GM19467 (cell line): ENCODE data around the gene MYZAP.

ENCODE experiments used
- ATAC-seq: cut with Tn5 transposase; IDR thresholded peaks from one replicate; pipeline ENCODE4 v1.9.1; 2021; ENCODE audit warnings: mild to moderate bottlenecking, moderate library complexity; ENCODE audit not compliant: unreplicated experiment

Gene MYZAP

DNA sequence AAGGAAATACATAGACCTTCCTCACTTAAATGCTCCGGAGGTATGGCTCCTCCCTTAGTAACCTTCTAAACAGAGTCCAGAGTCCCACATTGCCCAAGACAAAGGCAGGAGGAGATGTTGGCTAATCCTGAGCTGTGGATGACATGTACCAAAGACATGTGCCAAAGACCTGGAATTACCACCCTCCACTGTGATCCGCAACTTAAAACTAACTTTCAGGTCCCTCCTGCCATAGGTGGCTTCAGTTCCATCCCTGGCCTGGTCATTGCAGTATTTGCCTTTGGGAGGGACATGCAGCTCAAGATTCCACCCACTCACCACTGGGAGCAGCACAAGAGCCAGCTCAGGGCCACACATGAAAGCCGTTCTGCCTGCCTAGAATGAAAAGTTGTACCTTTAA, 28.0 kb downstream of the MYZAP start:
- ATAC-seq: no peak

DNA sequence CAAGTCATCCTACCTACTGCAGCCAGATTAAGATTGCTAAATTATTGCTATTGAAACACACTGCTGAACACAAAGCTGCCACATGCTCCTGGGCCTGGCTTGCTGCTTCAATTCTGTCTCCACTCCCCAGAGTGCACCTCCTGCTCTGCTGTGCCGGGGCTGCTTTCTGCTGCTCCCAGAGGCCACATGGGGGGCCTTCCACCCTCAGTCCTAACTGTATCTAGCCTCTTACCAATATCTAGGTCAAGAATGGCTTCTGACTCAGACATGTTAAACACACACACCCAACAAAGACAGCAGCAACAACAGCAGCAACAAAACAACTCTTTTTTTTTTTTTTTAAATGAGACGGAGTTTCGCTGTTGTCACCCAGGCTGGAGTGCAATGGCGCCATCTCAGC, 33.0 kb downstream of the MYZAP start:
- ATAC-seq: no peak

DNA sequence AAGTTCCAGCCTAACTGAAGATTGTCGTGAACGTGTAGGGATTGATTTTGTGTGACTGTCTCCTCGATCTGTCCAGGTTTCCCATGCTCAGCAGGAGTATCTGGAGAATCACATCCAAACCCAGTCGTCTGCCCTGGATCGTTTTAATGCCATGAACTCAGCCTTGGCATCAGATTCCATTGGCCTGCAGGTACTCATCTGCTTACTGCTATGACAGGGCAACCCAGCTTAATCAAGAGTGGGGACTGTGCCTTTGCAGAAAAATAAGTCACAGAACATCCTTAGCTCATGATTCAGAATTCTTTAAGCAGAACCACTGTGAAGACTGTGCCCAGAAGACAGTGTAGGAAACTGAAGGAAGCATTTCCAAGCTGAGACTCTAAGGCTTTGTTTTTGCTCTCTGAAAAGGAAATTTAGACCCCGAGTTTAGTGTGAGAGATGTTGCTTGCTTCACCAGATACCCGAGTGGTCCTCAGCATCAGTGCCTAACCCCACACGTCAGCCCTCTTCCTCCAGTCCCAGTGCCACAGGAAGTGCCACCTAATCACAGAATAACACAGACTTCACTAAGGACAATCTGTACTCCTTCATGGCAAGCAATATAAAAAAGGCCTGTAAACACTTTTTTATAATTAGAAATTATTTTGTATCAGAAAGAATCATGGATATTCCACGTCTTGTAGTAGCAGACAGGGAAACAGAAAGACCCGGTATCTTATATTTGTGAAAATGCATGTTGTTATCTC, 34.2 kb downstream of the MYZAP start:
- ATAC-seq: no peak

DNA sequence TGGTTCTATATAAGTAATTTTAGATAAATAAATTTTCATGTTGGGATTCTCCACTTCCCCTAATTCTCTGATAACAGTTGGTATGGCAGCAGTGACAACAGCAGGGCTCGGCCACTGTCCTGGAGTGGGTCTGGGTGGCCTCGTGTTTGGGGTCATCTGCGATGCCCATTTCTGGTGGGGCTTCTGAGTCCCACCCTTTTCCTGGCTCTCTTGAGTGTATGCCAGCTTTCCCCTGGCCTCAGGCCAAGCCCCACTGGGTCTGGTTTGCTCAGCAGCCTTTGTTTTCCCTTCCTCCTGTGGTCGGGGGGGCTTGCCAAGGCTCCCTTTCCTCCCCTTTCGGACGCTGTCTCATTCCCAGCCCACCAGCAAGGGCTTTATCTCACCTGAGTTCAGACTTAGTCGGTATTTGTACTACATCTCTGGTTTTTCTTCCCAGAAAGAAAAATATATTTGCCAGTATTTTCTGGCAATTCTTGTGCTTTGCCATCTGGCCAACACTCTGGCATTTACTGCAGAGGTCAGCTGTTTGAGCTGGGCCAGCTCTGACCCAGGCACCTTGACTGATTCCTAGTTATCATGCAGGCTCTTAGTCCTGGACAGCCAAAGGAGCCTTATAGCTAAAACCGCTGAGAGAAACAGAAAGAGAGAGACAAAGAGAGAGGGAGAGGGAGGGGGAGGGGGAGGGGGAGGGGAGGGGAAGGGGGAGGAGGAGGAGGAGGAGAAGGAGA, 35.2 kb downstream of the MYZAP start:
- no peak for ATAC-seq

DNA sequence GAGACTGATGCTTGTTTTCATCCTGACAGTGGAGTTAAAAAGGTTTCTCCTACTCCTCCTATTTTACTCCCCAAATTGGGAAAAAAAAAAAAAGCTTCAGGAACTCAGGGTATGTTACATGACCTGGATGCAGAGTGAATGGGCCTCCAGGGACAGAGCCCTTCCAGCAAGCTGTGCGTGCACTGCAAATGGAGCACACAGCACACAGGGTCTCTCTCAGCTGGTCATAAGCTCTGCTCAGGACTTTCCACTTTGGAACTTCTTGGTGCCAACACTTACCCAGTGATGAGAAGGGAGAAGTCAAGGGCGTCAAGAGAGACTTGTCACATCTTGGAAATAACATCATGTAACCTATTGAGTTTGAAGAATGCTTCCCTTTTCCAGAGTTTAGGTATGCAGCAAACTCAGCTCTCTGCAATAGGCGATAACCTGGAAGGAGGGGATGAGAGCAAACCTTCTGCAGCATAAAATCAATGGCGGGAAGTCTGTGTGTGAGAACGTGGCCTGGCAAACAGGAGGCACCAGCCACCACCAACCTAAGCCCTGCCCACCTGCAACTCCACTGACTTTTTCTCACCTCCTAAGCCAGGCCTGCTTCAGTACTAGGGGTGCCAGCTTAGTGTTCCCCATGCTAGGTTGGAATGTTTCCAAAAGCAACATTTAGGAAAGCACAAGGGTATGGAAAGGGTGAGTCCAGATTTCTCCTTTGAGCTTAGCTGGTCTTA, 39.8 kb downstream of the MYZAP start:
- no peak for ATAC-seq

DNA sequence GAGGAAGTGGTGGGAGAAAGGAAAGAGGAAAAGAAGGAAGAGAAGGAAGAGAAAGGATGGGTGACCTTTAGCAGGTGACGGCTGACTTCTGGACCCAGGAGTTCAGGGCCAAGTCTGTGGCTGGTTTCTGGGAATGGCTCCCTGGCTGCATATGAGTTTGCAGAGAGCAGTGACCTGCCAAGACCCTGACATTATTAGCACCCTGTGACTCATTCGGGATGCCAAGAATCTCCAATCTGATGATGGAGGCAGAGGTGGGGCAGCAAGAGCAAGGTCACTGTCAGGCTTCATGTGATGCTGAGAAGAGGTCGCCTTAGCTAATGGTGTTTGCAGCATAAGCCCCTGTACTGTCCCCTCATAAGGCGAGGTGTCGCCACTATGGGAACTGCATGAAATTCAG, 42.6 kb downstream of the MYZAP start:
- no peak for ATAC-seq

DNA sequence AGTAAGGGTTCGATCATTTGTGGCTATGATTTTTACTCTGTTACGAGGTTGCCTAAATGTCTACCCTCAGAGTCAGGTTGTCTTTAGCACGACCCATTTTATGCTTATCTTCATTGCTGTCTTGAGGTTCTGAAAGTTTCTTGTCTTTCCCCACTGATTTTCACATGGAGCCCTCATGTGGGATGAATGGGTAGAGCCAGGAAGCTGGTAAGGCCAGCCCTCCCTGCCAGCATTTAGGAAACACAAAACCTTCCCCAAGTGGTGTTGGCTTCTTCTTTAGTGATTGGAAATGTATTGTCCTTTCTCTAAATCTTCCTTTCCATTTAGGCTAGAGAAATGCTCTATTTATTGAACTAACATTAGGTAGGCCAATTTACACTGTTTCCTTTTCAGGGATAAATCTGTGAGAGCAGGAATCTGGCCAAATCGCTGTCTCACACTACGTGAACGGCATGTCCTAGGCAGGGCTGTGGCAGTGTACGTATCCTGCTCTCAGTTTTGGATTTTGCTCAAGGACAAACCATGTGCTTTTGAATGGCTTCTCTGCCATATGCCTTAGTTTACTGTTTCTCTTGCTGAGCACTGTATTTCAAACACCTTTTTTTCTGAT, 43.7 kb downstream of the MYZAP start:
- ATAC-seq: no peak

DNA sequence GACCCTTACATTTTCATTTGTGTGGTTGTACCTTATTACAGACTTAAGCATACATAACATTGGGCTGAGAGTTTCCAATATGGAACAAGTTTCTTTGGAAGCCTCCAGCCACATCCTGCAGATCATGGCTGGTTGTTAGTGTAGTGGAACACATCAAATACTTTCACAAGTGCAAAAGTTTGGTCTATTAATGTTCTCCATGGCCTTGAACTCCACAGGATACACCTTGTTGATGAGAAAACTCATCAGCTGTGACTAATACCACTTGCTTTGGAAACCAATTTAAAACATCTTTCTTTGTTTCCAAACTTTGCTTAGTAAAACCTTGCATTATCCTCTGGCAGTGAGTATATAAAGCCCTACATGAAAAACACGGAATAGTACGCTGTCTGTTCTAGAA, 46.1 kb downstream of the MYZAP start:
- no peak for ATAC-seq

DNA sequence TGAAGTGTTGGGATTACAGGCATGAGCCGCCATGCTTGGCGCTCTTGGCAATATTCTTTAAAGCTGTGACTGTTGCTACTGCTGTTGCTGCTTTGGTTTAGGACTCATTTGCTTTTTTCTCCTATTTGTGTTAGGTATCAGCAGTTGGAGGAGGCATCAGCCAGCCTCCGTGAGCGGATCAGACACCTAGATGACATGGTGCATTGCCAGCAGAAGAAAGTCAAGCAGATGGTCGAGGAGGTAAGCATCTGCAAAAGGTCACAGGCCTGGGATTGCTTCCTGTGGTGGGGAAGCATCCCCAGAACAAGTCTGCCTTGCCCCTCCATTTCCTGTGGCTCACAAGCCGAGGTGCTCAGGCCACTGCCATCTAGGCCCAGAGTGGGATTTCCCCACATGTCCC, 47.6 kb downstream of the MYZAP start:
- ATAC-seq: no peak

DNA sequence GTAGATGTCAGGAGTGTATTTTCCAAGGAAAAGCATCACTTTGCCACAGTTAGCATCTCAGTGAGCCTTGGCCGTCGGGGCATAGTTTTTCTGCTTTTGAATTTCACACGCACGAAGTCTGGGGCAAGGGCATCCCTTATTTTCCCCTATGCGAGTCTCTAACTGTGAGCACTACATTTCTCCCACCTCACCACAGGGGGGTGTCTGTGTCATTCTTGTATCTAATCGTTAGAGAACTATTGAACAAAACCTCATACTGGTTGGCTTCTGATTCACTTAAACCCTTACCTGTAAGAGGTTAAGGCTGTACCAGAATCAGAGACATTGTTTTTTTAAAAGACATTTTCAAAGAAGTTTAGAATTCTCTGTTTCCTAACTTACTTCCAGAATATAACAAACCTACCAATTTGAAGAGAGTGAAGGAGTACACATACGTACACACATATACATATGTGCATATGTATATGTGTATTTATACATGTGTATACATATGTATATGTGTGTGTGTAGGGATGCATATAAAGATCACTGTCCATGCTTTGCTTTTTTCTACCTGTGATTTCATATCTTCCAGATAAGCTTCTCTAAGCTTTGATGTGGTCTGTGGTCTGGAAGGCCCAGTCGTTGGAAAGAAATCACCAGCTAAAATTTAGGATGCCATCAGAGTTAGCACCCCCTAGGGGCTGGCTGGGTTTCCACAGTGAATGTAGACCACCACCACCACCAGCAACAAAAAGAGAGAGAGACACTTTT, 49.4 kb downstream of the MYZAP start:
- no peak for ATAC-seq

DNA sequence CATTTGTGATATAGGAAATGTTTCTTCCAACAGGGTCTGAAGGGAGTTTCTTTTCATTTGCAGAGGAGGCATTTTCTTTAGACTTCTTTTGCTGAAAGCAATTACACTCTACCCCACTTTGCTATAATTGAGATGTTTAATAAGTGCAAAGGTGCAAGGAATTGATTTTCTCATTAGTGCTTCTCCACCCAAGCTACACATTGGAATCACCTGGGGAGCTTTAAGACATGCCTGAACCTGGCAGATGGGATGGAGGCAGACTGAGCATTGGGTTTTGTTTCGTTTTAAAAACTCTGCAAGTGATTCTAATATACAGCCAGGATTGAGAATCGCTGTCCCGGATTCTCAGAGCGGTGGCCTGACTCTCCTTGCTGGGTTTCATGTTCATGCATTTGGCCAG, 52.1 kb downstream of the MYZAP start:
- no peak for ATAC-seq

DNA sequence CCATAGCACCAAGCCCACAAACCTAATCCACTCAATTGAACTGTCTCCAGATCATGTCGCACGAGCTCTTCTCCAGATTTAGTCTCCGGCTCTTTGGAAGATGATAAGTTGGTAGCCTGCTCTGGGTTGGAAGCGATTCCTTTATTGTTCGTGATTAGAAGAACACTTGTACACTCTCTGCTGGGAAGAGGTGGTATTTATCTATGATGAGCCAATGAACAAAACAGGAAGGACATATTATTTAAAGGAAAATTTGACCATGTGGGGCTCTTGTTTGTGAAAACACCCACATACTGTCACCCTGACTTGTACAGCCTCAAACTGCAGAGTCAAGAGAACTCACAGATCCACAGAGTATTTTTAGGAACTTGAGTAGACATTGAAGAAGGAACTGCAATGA, 54.4 kb downstream of the MYZAP start:
- ATAC-seq: no peak

DNA sequence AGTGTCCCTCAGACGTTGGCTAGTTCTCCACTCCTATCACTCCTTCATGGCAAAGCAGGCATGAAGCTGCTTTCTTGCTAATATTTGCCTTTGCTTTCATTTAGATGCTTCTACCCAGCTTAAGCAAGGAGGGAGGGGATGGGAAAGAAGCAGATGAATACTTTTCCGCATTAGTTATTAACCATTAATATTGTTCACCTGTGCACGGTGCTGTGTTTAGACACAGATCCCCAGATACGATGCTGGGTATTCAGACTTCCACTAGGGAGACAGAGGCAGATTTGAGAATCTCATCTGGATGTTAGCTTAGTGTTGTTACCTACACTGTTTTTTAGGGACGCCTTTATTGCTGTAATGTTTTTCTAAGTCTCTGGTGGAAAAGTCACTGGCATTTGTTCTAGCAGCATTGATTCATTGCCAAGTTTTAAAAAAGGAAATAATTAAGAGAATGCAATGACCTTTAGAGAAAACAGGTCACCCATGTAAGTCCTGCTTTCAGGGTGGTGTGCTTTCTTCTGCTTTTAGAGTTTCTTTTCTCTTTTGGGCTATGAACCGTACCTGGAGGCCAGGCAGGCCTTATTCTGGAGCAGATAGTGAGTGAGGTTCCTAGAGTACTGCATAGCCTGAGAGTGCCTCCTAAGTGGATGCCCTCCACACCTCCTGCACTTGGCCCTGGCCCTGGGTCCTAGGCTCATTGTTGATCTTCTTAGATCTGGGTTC, 55.5 kb downstream of the MYZAP start:
- no peak for ATAC-seq

DNA sequence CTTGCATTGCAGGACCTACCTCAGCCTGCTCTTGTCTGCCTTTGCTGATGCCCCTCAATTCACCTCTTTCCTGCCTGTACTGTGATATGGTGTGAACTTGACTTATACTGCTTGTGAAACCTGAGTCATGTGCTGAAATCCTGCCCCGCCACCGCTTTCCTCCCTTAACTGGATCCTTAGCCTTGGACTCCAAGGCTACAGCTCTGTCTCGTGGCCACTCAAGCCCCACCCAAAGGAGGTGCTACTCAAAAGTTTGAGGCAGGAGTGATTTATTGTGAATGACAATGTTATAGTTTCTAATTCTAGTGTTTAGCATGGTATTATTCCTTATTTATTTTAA, 56.1 kb downstream of the MYZAP start:
- ATAC-seq: no peak

DNA sequence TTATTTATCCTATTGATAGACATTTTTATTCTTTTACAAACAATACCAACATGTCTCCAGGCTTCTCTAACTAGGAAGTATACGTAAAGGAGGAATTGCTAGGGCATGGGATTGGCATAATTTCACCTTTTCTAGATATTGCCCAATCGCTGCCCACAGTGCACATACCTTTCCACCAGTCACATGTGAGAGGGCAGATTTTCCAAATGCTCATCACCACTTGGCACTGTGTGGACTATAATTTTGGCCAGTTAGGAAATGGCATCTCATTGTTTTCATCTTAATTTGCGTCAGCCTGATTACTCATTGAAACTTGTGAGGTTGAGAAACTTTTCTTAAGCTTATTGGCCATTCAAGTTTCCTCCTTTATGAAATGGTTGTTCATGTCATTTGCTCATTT, 57.4 kb downstream of the MYZAP start:
- ATAC-seq: no peak

DNA sequence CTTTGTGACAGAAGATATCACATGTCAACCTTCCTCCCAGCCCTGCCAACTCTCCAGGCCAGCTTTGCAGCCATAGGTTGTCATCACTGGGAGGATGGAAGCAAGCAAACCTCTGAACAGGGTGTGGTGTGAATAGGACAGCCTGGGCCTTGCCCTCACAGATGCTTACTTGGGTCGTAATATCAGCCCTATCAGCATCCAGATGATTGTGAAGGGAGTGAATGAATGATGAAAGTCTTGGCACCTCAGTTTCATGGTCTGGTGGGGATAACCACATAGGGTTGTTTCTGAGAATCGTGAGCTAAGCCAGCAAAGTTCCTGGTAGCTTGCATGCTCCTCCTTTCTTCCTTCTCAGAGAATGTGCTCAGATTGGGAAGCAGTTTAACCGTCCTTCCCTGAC, 59.7 kb downstream of the MYZAP start:
- ATAC-seq: no peak

DNA sequence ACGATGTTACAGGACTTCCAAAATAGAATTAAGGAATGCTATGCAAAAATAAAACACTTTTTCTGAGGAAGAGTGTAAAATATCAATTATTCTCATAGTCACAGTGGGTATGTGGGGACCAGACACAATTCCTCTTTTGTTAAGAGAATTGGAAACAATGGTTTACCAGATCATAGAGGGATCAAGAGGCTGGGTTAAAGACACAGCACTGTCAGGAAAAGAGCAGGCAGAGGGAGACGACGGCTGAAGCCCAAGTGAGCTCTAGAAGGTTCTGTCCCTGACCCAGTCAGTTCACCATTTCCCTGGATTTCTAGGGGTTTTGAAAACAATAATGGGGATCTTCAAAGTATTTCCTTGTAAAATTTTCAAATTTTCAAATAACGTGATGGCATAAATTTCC, 60.8 kb downstream of the MYZAP start:
- ATAC-seq: no peak

DNA sequence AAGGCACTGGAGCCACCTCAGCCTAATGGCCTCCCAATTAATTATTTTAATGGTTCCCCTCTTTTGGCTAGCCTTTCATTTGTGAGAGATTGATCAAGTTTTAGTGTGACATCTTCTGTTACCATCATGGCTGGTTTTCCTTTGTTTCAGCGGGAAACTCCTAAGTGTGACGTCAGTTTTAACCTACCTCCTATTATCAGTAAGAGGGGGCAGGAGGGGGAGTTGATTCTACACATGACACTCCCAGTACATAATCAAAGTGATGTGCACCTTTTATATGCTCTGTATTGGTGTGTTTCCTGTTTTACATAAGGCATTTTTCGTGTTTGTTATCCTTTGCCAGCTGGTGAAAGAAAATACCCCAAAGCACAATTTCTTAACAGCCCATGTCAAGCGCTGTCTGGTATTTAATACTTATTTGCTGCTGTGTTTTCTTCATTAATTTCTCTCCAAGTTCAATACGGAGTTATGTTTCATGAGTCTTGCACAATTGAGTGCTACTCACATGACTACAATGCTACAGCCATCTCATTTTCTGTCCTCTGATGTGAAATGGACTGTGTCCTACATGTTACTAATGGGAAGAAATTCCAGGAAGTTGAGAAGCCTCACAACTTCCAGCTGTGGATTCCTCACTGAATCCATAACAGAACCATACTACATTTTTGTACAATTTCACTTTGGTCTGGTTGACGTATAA, 62.6 kb downstream of the MYZAP start:
- ATAC-seq: no peak

DNA sequence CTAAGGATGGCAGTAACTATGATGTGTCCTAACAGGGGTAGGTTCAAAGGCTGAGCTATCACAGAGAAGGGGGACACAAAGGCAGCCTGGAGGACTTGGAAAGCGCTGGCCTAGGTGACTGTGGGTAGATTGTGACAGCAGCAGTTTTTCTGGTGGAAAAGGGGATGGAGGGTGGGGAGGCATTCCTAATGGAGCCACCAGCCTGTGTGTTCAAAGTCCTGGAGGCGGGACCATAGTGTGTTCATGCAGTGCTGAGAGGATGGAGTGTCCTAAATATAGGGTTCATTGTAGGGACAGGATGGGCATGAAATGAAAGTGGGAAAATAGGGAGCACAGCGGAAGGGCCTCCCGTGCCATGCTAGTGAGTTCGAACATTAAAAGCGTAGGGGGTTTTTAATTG, 63.3 kb downstream of the MYZAP start:
- ATAC-seq: no peak

DNA sequence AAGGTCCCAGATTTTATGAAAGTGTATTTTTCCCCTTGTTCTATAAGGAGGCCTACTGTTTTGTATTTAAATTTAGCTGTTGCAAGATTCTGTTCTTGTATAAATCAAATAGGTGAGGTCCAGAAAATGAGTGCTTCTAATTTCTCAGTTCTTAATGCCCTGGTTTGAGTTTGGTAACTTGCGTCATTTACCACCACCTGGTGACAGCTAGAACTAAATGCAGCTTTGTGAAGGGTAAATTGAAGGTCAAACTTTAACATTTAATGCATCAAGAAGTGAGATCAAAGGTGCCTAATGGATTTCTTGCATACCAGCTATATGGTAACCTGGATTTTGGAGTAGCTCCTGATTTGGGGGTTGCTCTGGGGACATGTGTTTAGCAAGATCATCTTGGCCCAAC, 64.1 kb downstream of the MYZAP start:
- no peak for ATAC-seq
